ELR (cell line): ENCODE data around the gene SDK1.
"Not testable (repeated sequence)": the region's sequence is repeated elsewhere in the genome, so short reads cannot be mapped to it uniquely, and the experiment has no call there.

Source experiments
- DNase-seq: peaks from one replicate; pipeline ENCODE4 v3.0.0-alpha.2; 2015; ENCODE audit warnings: low read depth

SDK1 gene

GRCh38 chr7:4079366-4079765 is 778.3 kb downstream of the SDK1 start:
- no peak for DNase-seq

- no peak for DNase-seq
Measured at GRCh38 chr7:4079956-4080355, 778.9 kb downstream of the SDK1 start.

GRCh38 chr7:4080954-4081353 is 779.9 kb downstream of the SDK1 start:
- DNase-seq: no peak

- no peak for DNase-seq
Measured at GRCh38 chr7:4083513-4083912, 782.5 kb downstream of the SDK1 start.

- no peak for DNase-seq
Measured at GRCh38 chr7:4084271-4084670, 783.2 kb downstream of the SDK1 start.

- peak; percentile 2 for DNase-seq
Measured at GRCh38 chr7:4085937-4086691, 785.1 kb downstream of the SDK1 start.

- no peak for DNase-seq
Measured at GRCh38 chr7:4086723-4087122, 785.7 kb downstream of the SDK1 start.

GRCh38 chr7:4091767-4092166 is 790.7 kb downstream of the SDK1 start:
- peak; percentile 4 for DNase-seq

- DNase-seq: no peak
Measured at GRCh38 chr7:4093035-4093434, 792.0 kb downstream of the SDK1 start.

GRCh38 chr7:4093483-4093882 is 792.4 kb downstream of the SDK1 start:
- DNase-seq: no peak

- DNase-seq: not testable (repeated sequence)
Measured at GRCh38 chr7:4094158-4094557, 793.1 kb downstream of the SDK1 start.

GRCh38 chr7:4097001-4097609 is 796.1 kb downstream of the SDK1 start:
- DNase-seq: no peak

GRCh38 chr7:4098169-4098568 is 797.1 kb downstream of the SDK1 start:
- no peak for DNase-seq

- no peak for DNase-seq
Measured at GRCh38 chr7:4099651-4100050, 798.6 kb downstream of the SDK1 start.

- no peak for DNase-seq
Measured at GRCh38 chr7:4100148-4100547, 799.1 kb downstream of the SDK1 start.

GRCh38 chr7:4100691-4101090 is 799.6 kb downstream of the SDK1 start:
- no peak for DNase-seq

GRCh38 chr7:4102231-4102841 is 801.3 kb downstream of the SDK1 start:
- DNase-seq: no peak

- peak; percentile 58 for DNase-seq
Measured at GRCh38 chr7:4103352-4104091, 802.5 kb downstream of the SDK1 start.

GRCh38 chr7:4107839-4108238 is 806.8 kb downstream of the SDK1 start:
- no peak for DNase-seq

- no peak for DNase-seq
Measured at GRCh38 chr7:4108951-4109350, 807.9 kb downstream of the SDK1 start.

GRCh38 chr7:4109481-4110110 is 808.5 kb downstream of the SDK1 start:
- no peak for DNase-seq

GRCh38 chr7:4110438-4110837 is 809.4 kb downstream of the SDK1 start:
- DNase-seq: no peak
